ENCODE data around the gene ACMSD. TPM values are rescaled to one million over a fixed set of nuclear protein-coding genes. Genes with fewer than 3 reads are reported as not detected.
"Not testable (repeated sequence)": the region's sequence is repeated elsewhere in the genome, so short reads cannot be mapped to it uniquely, and the experiment has no call there.

Gene ACMSD
- polyA plus RNA-seq, 3 donors = 0.18 TPM; not detected in 2

- 89 to 98% (median 93%) methylated on average over 2 of the region's 2 CpGs for WGBS, 3 donors
These were observed 6.6 kb downstream of the ACMSD start for GRCh38 chr2:134845028-134845427.

DNA sequence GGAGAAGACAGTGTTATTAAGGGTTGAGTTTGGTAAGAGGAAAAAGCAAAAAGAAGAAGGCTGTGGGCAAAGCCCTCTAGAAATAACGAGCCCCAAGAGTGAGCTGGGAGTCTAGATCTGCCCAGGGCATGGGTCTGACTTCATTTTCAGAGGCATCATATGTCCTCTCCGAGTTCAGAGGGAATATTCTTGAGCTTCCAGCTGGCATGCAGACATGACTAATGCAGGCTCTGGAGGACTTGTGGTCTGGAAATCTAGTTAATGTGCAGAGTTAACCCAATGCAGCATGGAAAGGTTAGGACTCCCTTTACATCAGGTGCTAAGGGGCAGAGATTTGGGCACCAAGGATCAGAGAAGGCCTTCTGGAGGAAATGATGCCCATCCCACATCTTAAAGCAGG, 7.3 kb downstream of the ACMSD start:
- no peak overlapping the region for H3K27ac ChIP-seq (ENCODE audit: low read depth, low read length)
- 57 to 77% (median 61%) methylated on average over 2 of the region's 2 CpGs for WGBS, 3 donors

More at GRCh38 chr2:134845028-134845427, 6.6 kb downstream of the ACMSD start:
- H3K27ac ChIP-seq (ENCODE audit: low read depth, low read length) = no peak overlapping the region

- WGBS, 3 donors = 84 to 96% (median 91%) methylated on average over 1 of the region's 1 CpG
These were observed 7.8 kb downstream of the ACMSD start for GRCh38 chr2:134846213-134846612.

GRCh38 chr2:134847582-134847981, 9.2 kb downstream of the ACMSD start:
- 88 to 93% (median 93%) methylated on average over 5 of the region's 5 CpGs for WGBS, 3 donors
- H3K27ac ChIP-seq (ENCODE audit: low read depth, low read length) = not testable (repeated sequence)

More at GRCh38 chr2:134846213-134846612, 7.8 kb downstream of the ACMSD start:
- no peak overlapping the region for H3K27ac ChIP-seq (ENCODE audit: low read depth, low read length)

- no peak overlapping the region for H3K27ac ChIP-seq (ENCODE audit: low read depth, low read length)
- 78 to 96% (median 88%) methylated on average over 7 of the region's 7 CpGs for WGBS, 3 donors
These were observed 14.1 kb downstream of the ACMSD start for GRCh38 chr2:134852518-134852917.

DNA sequence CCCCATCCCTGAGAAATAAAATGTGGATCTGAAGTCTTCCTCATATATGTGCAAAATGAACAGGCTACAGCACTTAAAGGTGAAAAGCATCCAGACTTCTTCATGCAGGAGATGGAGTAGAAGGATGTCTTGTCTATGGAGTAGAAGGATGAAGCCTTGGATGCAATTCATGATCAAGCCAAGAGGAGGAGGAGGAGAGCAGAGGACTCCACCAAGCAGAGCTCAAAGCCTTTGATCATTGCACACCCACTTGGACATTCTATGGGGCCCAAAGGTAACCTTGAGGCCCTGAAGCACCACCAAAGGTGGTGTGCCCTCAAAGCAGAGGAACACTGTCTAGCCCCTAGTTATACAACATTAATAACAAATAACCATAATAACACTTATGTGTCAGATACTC, 17.3 kb downstream of the ACMSD start:
- H3K27ac ChIP-seq (ENCODE audit: low read depth, low read length) = no peak overlapping the region

DNA sequence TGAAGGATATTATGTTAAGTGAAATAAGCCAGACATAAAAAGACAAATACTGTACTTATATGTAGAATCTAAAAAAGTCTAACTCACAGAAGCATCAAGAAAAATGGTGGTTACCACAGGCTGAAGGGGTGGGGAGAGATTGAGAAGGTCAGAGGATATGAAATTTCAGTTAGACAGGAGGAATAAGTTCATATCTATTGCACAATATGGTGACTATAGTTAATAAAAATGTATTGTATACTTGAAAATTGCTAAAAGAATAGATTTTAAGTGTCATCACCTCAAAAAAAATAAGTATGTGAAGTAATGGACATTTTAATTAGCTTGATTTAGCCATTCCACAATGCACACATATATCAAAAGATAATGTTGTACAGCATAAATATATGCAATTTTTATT, 19.8 kb downstream of the ACMSD start:
- no peak overlapping the region for H3K27ac ChIP-seq (ENCODE audit: low read depth, low read length)

DNA sequence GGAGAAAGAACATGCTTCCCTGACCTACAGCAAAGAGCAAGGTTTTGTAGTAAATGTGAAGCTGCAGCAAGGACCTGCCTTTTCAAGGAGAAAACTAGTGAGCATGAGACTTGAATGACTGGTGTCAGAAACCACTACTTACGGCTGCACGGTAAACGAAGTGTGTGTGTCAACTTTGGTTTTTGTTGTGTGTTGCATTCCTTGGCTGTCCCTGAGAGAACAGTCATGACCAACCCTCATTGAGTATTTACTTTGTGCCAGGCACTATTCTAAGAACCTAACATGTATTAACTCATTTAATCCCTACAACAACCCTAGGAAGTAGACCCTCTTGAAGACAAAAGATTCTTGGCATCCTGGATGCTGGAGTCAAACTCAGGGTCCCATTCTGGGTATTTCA, 22.8 kb downstream of the ACMSD start:
- H3K27ac ChIP-seq (ENCODE audit: low read depth, low read length) = no peak overlapping the region
- WGBS, 3 donors = 92 to 96% (median 92%) methylated on average over 3 of the region's 3 CpGs

GRCh38 chr2:134862069-134862468, 23.7 kb downstream of the ACMSD start:
- 92 to 97% (median 96%) methylated on average over 4 of the region's 4 CpGs for WGBS, 3 donors
- no peak overlapping the region for H3K27ac ChIP-seq (ENCODE audit: low read depth, low read length)

DNA sequence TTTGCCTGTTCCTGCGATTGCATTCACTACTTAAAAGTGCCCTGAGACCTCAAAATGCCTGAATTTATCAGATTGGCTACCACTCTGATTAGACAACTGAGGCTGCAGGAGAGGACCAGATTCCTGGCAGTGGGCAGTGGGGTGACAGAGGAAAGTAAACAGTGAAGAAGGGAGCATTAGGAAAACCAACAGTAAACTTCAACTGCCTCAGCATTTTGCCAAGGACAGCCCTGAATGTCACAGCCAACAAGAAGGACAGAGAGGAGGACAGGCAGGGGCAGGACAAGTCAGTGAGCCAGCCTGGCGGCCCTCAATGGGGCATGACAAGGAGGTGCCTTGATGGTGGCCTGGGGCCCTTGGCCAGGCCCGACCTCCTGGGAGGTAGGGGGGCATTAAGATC, 24.3 kb downstream of the ACMSD start:
- H3K27ac ChIP-seq (ENCODE audit: low read depth, low read length) = no peak overlapping the region
- 91 to 92% (median 91%) methylated on average over 3 of the region's 3 CpGs for WGBS, 3 donors

DNA sequence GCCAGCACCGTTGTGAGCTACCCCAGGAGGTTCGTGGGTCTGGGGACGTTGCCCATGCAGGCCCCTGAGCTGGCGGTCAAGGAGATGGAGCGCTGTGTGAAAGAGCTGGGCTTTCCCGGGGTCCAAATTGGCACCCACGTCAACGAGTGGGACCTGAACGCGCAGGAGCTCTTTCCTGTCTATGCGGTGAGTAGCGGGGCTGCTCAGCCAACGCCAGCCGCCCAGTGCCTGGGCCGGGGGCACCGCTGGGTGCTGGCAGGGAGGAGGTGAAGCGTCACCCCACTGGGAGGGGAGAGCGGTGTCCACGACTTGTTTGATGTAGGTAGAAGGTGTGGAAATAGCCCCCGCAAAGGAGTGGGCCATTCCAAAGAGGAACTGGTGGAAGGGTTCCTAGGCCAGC, 25.0 kb downstream of the ACMSD start:
- H3K27ac ChIP-seq (ENCODE audit: low read depth, low read length) = no peak overlapping the region
- 85 to 92% (median 91%) methylated on average over 20 of the region's 20 CpGs for whole genome bisulfite sequencing, 3 donors

DNA sequence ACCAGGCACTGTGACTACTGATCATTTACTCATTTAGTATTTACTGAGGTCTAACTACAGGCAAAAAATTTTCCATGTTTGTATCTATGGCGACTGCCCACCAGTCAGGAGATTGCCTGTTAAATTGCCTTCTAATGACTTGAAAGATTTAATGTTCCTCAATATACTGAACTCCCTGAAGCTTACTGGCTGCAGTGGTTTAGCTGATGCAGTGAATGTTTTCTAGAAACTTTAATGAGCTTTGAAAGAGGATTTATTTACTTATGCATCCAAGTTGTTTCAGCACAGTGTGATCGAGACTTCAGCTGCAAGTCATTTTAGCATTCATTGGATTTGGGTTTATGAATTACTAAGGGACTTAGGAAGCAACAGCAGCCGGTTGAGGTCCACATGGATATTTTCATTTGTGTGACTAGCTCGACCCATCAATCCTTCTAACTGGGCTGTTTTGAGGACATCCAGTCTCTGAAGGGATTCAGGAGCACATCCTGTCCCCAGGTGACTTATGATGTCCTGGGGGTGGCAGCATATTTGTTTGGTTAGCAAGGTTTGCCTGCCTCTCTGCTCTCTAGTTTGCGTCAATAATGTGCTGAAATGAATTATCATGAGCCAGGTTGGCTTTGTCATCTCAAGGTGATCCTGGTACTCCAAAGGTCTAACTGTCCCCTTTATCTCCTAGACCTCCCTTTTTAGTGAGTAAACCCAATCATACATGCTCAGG, 26.8 kb downstream of the ACMSD start:
- no peak overlapping the region for H3K27ac ChIP-seq (ENCODE audit: low read depth, low read length)
- 79 to 89% (median 88%) methylated on average over 5 of the region's 5 CpGs for WGBS, 3 donors

GRCh38 chr2:134866498-134867099, 28.2 kb downstream of the ACMSD start:
- no peak overlapping the region for H3K27ac ChIP-seq (ENCODE audit: low read depth, low read length)
- WGBS, 3 donors = 78 to 94% (median 89%) methylated on average over 1 of the region's 1 CpG

DNA sequence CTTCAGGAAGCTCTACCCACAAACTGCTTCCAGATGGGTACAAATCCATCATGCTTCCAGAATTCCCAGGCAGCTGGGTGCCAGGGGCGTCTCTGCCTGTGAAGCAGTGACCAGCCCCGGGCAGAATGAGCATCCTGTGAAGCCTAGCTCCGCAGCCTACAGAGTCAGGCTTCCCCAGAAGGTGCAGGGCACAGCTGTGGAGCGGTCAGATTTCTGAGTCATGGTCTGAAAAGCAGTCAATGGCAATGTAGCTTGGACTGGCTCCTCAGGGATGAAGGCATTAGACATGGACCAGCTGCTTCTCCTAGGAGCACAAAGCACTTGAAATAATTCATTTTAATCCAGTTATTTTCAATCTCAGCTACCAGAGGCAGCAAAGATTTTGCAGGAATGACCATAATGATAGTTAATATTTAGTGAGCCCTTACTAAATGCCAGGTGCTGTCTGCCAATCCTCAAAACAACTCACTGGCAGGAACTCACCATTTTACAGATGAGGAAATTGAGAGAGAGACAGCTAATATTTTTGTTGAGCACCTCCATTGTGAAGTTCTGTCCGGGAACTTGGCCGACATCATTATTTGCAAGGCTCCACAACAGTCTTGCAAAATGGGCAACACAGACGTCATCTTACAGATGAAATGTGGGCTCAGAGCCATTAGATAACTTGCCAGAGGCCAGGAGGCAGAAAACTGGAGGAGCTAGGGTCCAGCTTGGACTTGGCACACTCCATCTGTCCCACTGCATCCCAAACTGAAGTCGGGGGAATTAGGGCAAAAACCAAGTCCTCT, 31.7 kb downstream of the ACMSD start:
- WGBS, 3 donors = 84 to 87% (median 85%) methylated on average over 8 of the region's 8 CpGs
- no peak overlapping the region for H3K27ac ChIP-seq (ENCODE audit: low read depth, low read length)

- WGBS, 3 donors = 96 to 99% (median 99%) methylated on average over 2 of the region's 2 CpGs
- H3K27ac ChIP-seq (ENCODE audit: low read depth, low read length) = no peak overlapping the region
These were observed 34.7 kb downstream of the ACMSD start for GRCh38 chr2:134873152-134873551.

- H3K27ac ChIP-seq (ENCODE audit: low read depth, low read length) = no peak overlapping the region
- 20 to 64% (median 53%) methylated on average over 1 of the region's 1 CpG for WGBS, 3 donors
These were observed 36.9 kb downstream of the ACMSD start for GRCh38 chr2:134875309-134875708.

DNA sequence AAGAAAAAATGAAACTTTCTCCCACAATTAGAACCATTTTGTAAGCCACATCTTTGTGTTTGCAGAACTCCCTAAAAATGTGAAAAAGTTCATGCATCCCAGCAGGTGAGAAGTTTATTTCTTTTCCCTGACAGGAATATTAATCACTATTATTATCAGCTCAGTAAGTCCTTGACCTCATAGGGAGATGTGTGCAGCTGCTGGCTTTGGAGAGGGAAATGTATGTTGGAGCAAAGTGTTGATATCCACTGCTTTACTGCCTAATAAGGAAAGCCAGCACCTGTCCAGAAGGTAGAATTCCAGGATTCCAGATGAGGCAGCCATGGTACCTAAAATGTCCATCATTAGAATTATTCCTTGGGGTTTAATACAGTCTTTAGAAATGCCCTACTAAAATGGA, 44.4 kb downstream of the ACMSD start:
- no peak overlapping the region for H3K27ac ChIP-seq (ENCODE audit: low read depth, low read length)

DNA sequence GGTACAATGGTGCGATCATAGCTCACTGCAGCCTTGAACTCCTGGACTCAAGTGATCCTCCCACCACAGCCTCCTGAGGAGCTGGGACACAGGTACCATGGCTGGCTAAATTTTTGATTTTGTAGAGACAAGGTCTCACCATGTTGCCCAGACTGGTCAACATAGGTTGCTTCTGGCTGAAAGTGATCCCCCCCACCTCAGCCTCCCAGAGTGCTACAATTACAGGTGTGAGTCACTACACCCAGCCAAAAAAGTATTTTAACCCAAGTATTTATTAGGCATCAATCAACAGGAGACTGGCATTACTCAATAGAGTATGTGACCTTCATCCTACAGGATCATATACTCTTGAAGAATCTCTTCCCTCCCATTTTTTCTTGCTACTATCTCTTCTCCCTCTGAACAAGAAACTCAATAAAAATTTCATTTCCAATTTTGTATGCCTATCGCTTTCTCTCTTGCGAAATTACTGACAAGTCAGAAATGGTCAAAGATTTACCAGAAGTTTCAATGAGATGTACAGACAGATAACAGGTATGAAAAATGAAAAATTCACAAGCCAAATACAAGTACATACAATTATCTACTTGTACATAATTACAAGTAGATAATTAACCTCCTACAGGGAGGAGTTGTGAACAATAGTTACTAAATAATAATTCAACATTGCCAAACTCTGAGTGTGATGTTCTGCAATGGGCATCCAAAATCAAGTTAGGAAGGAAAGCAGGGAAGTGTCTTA, 45.3 kb downstream of the ACMSD start:
- no peak overlapping the region for H3K27ac ChIP-seq (ENCODE audit: low read depth, low read length)
- 78 to 95% (median 93%) methylated on average over 3 of the region's 3 CpGs for WGBS, 3 donors

DNA sequence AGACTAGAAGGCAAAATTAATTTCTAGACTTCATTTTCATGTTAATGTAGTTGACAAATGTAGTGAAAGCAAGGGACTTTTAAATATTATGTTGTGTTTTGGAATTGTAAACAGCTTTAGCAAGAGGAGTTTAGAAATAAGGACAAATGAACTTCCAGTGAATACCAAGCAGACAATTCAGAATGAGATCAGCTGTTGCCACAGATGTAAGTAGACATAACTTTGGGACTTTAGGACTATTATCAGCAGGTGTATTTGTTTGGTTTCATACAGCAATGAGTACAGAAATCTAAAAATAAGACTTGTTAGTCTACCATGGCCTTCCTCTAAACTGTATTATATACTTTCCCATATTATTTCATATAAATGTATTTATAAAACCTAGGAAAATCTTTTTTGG, 46.0 kb downstream of the ACMSD start:
- no peak overlapping the region for H3K27ac ChIP-seq (ENCODE audit: low read depth, low read length)
